Peyer's patch (tissue), 4 donors: ENCODE measurements around the gene UCHL5.

Experiments used
- POLR2A ChIP-seq, 2 donors: fragments of 450-650 bp; IDR thresholded peaks; one replicate each; pipeline ENCODE4 v1.5.1; 2017; ENCODE audit warnings: antibody characterized with exemption in 2 of 2, mild to moderate bottlenecking in 2 of 2, moderate library complexity in 2 of 2
- TF ChIP-seq, protein P1 (sequence below), 6 experiments: fragments of 450-650 bp in 4 of 6; fragments of 200-600 bp in 2 of 6; sonication (generic) in 1 of 6; IDR thresholded peaks; one replicate each; pipeline ENCODE4 v1.5.1; 2017 to 2019; ENCODE audit warnings: antibody characterized with exemption in 6 of 6, mild to moderate bottlenecking in 3 of 6, moderate library complexity in 1 of 6

DNA sequence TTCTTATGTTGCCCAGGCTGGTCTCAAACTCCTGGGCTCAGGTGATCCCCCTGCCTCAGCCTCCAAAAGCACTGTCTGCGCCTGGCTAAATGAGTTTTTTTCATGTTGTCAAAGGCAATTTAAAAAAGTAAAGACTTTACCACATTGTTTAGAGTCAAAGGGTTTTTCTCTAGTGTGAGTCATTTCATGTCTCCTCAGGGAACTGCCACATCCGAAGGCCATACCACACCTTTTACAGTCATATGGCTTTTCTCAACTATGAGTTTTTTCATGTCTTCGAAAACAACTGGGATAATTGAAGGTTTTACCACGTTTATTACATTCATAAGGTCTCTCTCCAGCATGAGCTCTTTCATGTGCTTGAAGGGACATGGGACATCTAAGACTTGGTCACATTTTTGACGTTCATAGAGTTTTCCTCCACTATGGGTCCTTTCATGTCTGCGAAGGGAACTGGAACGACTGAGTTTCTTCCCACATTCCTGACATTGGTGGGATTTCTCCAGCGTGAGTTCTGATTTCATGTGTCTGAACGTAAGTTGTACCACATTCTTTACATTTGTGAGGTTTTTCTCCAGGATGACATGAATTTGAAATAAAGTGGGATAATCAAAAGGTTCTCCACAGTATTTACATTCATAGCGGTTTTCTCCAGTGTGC, 65.6 kb downstream of the UCHL5 start:
- TF ChIP-seq, protein P1, sequence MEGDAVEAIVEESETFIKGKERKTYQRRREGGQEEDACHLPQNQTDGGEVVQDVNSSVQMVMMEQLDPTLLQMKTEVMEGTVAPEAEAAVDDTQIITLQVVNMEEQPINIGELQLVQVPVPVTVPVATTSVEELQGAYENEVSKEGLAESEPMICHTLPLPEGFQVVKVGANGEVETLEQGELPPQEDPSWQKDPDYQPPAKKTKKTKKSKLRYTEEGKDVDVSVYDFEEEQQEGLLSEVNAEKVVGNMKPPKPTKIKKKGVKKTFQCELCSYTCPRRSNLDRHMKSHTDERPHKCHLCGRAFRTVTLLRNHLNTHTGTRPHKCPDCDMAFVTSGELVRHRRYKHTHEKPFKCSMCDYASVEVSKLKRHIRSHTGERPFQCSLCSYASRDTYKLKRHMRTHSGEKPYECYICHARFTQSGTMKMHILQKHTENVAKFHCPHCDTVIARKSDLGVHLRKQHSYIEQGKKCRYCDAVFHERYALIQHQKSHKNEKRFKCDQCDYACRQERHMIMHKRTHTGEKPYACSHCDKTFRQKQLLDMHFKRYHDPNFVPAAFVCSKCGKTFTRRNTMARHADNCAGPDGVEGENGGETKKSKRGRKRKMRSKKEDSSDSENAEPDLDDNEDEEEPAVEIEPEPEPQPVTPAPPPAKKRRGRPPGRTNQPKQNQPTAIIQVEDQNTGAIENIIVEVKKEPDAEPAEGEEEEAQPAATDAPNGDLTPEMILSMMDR (IDR thresholded peaks at IDR 0.05) = no peak
- TF ChIP-seq POLR2A (IDR thresholded peaks at IDR 0.05) = no peak
